Neutrophil (primary cell): ENCODE results near the gene PPDPF.

ENCODE experiments used
- H3K27ac ChIP-seq: fragments of 200-600 bp; sonication (generic); 2 replicates; pipeline ENCODE4 v1.5.1; 2016; ENCODE audit warnings: mild to moderate bottlenecking, moderate library complexity
- H3K27me3 ChIP-seq: fragments of 200-600 bp; sonication (generic); 2 replicates; pipeline ENCODE4 v1.6.0; 2016; ENCODE audit warnings: mild to moderate bottlenecking
- H3K36me3 ChIP-seq: fragments of 200-600 bp; sonication (generic); 2 replicates; pipeline ENCODE4 v1.5.1; 2017
- H3K4me1 ChIP-seq, 2 experiments: fragments of 200-600 bp in 1 of 2; sonication (generic) in 1 of 2; 1 replicate in 1 of 2; 2 replicates in 1 of 2; pipeline versions ENCODE4 v1.5.1 to v1.6.1; 2013 to 2016; ENCODE audit warnings: low read depth in 1 of 2, low read length in 1 of 2, mild to moderate bottlenecking in 1 of 2, moderate library complexity in 1 of 2; ENCODE audit not compliant: control insufficient read depth in 1 of 2, insufficient read depth in 1 of 2
- H3K4me3 ChIP-seq, 2 experiments: fragments of 200-600 bp in 1 of 2; sonication (generic) in 1 of 2; 1 replicate in 1 of 2; 2 replicates in 1 of 2; pipeline ENCODE4 v1.5.1; 2013 to 2016; ENCODE audit warnings: low read depth in 1 of 2, low read length in 1 of 2, mild to moderate bottlenecking in 1 of 2, moderate library complexity in 1 of 2
- H3K9me3 ChIP-seq: fragments of 200-600 bp; sonication (generic); 2 replicates; pipeline ENCODE4 v1.5.1; 2016
- CTCF ChIP-seq: fragments of 200-600 bp; sonication (generic); IDR thresholded peaks from 2 replicates; pipeline ENCODE4 v1.5.1; 2016; ENCODE audit warnings: antibody characterized with exemption

Gene PPDPF

GRCh38 chr20:63525185-63525584, 4.6 kb downstream of the PPDPF start:
- Histone ChIP-seq H3K27me3 (peaks cover 52% of the 10 kb centered on the region), H3K4me1 (peaks cover 7 to 10% of the 10 kb centered on the region in 2 experiments), H3K27ac (no peak overlapping the region), H3K4me3 (no peak overlapping the region), H3K36me3 (no peaks in the 10 kb centered on the region), H3K9me3 (no peaks in the 10 kb centered on the region)
- no peak for TF ChIP-seq CTCF

GRCh38 chr20:63525971-63526370, 5.4 kb downstream of the PPDPF start:
- H3K27me3 ChIP-seq, result peaks cover 47% of the 10 kb centered on the region
- no peak for TF ChIP-seq CTCF
- H3K4me1 ChIP-seq, result peaks cover 7 to 8% of the 10 kb centered on the region in 2 experiments
- no peaks in the 10 kb centered on the region for H3K9me3 ChIP-seq
- no peak overlapping the region for H3K4me3 ChIP-seq
- no peak overlapping the region for H3K27ac ChIP-seq
- no peaks in the 10 kb centered on the region for H3K36me3 ChIP-seq

GRCh38 chr20:63527184-63527583, 6.6 kb downstream of the PPDPF start:
- no peak for TF ChIP-seq CTCF
- no peaks in the 10 kb centered on the region for H3K4me1 ChIP-seq
- H3K4me3 ChIP-seq, result no peak overlapping the region
- no peak overlapping the region for H3K27ac ChIP-seq
- H3K27me3 ChIP-seq, result peaks cover 40% of the 10 kb centered on the region
- H3K36me3 ChIP-seq, result no peaks in the 10 kb centered on the region
- no peaks in the 10 kb centered on the region for H3K9me3 ChIP-seq

GRCh38 chr20:63529180-63529860, 8.8 kb downstream of the PPDPF start:
- no peak overlapping the region for H3K27ac ChIP-seq
- TF ChIP-seq CTCF, result no peak
- no peaks in the 10 kb centered on the region for H3K36me3 ChIP-seq
- no peaks in the 10 kb centered on the region for H3K9me3 ChIP-seq
- H3K27me3 ChIP-seq, result peaks cover 50% of the 10 kb centered on the region
- no peaks in the 10 kb centered on the region for H3K4me1 ChIP-seq
- no peak overlapping the region for H3K4me3 ChIP-seq

- no peak for TF ChIP-seq CTCF
- Histone ChIP-seq H3K4me1 (no peaks in the 10 kb centered on the region), H3K9me3 (no peaks in the 10 kb centered on the region), H3K36me3 (no peaks in the 10 kb centered on the region), H3K27me3 (peaks cover 57% of the 10 kb centered on the region), H3K4me3 (no peak overlapping the region), H3K27ac (no peak overlapping the region)
Observed at GRCh38 chr20:63529861-63530787, 9.6 kb downstream of the PPDPF start.
